Gastrocnemius medialis (tissue), 4 donors: ENCODE measurements around the gene SMDT1. TPM values are rescaled to one million over a fixed set of nuclear protein-coding genes. Genes with fewer than 3 reads are reported as not detected.
A peak's percentile ranks its signal among the peaks of the same experiment; 100 is the strongest.
"Not testable (repeated sequence)": the region's sequence is repeated elsewhere in the genome, so short reads cannot be mapped to it uniquely, and the experiment has no call there.

Source experiments
- ATAC-seq, 2 donors: fragments of 150-250 bp; one replicate each; pipeline ENCODE4 v1.9.1; 2016
- DNase-seq, 2 donors: peaks; one replicate each; pipeline ENCODE4 v3.0.0-alpha.2; 2019
- H3K27ac ChIP-seq, 4 donors: fragments of 200-600 bp; sonication (generic); 1 replicate in 1 of 4; 2 replicates in 3 of 4; pipeline ENCODE4 v1.5.1; 2016 to 2018; ENCODE audit warnings: mild to moderate bottlenecking in 2 of 4, moderate library complexity in 1 of 4
- H3K27me3 ChIP-seq, 3 donors: fragments of 200-600 bp; sonication (generic) in 2 of 3; 1 replicate in 1 of 3; 2 replicates in 2 of 3; pipeline versions ENCODE4 v1.5.1 to v1.6.0; 2016 to 2019; ENCODE audit warnings: mild to moderate bottlenecking in 1 of 3, moderate library complexity in 1 of 3
- H3K36me3 ChIP-seq, 2 donors: fragments of 200-600 bp; sonication (generic) in 1 of 2; one replicate each; pipeline ENCODE4 v1.5.1; 2017 to 2018
- H3K4me1 ChIP-seq, 2 donors: fragments of 200-600 bp; sonication (generic) in 1 of 2; one replicate each; pipeline ENCODE4 v1.5.1; 2016 to 2017; ENCODE audit warnings: mild to moderate bottlenecking in 2 of 2
- H3K4me3 ChIP-seq, 4 donors: fragments of 200-600 bp; sonication (generic) in 3 of 4; 1 replicate in 1 of 4; 2 replicates in 3 of 4; pipeline ENCODE4 v1.5.1; 2016 to 2019; ENCODE audit warnings: mild to moderate bottlenecking in 2 of 4
- H3K9me3 ChIP-seq, 3 donors: fragments of 200-600 bp; sonication (generic) in 2 of 3; 1 replicate in 1 of 3; 2 replicates in 2 of 3; pipeline ENCODE4 v1.5.1; 2016 to 2019
- POLR2A ChIP-seq, 2 donors: fragments of 450-650 bp; IDR thresholded peaks; one replicate each; pipeline ENCODE4 v1.6.1; 2017; ENCODE audit warnings: antibody characterized with exemption in 2 of 2, mild to moderate bottlenecking in 2 of 2, moderate library complexity in 2 of 2
- in situ Hi-C, 4 donors: fragments of 200-750 bp; cut with MboI; loops; one replicate each; pipeline versions ENCODE4 v1.15.0 to v1.8.0; 2017; ENCODE audit warnings: low sequenced_read_pairs in 4 of 4
- intact Hi-C: fragments of 100-400 bp; cut with DNase I; formaldehyde crosslinking; loops from one replicate; pipeline ENCODE4 v1.15.1; 2023; ENCODE audit warnings: low total_unique reads
- total RNA-seq, 4 donors: library from RNA; depleted of rRNA; stranded (reverse); fragments of >200 nt; gene quantifications; one replicate each; pipeline versions ENCODE4 v1.1.0 to v1.2.3, GENCODE V29; 2016
- TF ChIP-seq, protein P1 (sequence below), 5 experiments: fragments of 450-650 bp in 3 of 5; fragments of 200-600 bp in 2 of 5; sonication (generic) in 2 of 5; IDR thresholded peaks in 4 of 5; conservative IDR thresholded peaks in 1 of 5; 1 replicate in 4 of 5; 2 replicates in 1 of 5; pipeline ENCODE4 v1.5.1; 2016 to 2019; ENCODE audit warnings: antibody characterized with exemption in 5 of 5, mild to moderate bottlenecking in 3 of 5, moderate library complexity in 3 of 5

Gene SMDT1
- total RNA-seq, 4 donors from 2014 or later: 7.9 to 14.6 (median 9.8) TPM

- in situ Hi-C loops (no loop called here), intact Hi-C loops (no loop called here)
- ATAC-seq: no peak
- no peaks in the 10 kb centered on the region for H3K9me3 ChIP-seq
- H3K4me1 ChIP-seq: peaks cover 11 to 14% of the 10 kb centered on the region in 2 donors
- peaks cover 0 to 32% of the 10 kb centered on the region in 2 donors for H3K36me3 ChIP-seq
- no peak for DNase-seq
- no peaks in the 10 kb centered on the region for H3K27me3 ChIP-seq
- TF ChIP-seq POLR2A (IDR thresholded peaks at IDR 0.05): no peak
- TF ChIP-seq, protein P1, sequence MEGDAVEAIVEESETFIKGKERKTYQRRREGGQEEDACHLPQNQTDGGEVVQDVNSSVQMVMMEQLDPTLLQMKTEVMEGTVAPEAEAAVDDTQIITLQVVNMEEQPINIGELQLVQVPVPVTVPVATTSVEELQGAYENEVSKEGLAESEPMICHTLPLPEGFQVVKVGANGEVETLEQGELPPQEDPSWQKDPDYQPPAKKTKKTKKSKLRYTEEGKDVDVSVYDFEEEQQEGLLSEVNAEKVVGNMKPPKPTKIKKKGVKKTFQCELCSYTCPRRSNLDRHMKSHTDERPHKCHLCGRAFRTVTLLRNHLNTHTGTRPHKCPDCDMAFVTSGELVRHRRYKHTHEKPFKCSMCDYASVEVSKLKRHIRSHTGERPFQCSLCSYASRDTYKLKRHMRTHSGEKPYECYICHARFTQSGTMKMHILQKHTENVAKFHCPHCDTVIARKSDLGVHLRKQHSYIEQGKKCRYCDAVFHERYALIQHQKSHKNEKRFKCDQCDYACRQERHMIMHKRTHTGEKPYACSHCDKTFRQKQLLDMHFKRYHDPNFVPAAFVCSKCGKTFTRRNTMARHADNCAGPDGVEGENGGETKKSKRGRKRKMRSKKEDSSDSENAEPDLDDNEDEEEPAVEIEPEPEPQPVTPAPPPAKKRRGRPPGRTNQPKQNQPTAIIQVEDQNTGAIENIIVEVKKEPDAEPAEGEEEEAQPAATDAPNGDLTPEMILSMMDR (IDR thresholded peaks at IDR 0.05 in 4 of 5, conservative IDR thresholded peaks at IDR 0.05 in 1 of 5): no peak
- H3K27ac ChIP-seq: no peak overlapping the region
- no peak overlapping the region for H3K4me3 ChIP-seq
These were observed 11.2 kb upstream of the SMDT1 start for GRCh38 chr22:42068291-42068690.

GRCh38 chr22:42069801-42070516, 9.5 kb upstream of the SMDT1 start:
- intact Hi-C loops (loop anchor here (2.0 to 10.0 kb wide), 3 partner anchors 123 to 975 kb away; partner anchors contain the start of genes CENPM and EP300), in situ Hi-C loops (no loop called here)
- TF ChIP-seq, protein P1 (IDR thresholded peaks at IDR 0.05 in 4 of 5, conservative IDR thresholded peaks at IDR 0.05 in 1 of 5): no peak
- TF ChIP-seq POLR2A (IDR thresholded peaks at IDR 0.05): no peak
- H3K36me3 ChIP-seq: peaks cover 0 to 29% of the 10 kb centered on the region in 2 donors
- H3K27ac ChIP-seq: peak overlapping the region; percentile 86 to 91 (median 88)
- H3K9me3 ChIP-seq: no peaks in the 10 kb centered on the region
- peaks cover 11 to 26% of the 10 kb centered on the region in 2 donors for H3K4me1 ChIP-seq
- DNase-seq (no peak), ATAC-seq (peak; percentile 2 to 5)
- H3K27me3 ChIP-seq: no peaks in the 10 kb centered on the region
- H3K4me3 ChIP-seq: peak overlapping the region; percentile 64 to 81 (median 72)

DNA sequence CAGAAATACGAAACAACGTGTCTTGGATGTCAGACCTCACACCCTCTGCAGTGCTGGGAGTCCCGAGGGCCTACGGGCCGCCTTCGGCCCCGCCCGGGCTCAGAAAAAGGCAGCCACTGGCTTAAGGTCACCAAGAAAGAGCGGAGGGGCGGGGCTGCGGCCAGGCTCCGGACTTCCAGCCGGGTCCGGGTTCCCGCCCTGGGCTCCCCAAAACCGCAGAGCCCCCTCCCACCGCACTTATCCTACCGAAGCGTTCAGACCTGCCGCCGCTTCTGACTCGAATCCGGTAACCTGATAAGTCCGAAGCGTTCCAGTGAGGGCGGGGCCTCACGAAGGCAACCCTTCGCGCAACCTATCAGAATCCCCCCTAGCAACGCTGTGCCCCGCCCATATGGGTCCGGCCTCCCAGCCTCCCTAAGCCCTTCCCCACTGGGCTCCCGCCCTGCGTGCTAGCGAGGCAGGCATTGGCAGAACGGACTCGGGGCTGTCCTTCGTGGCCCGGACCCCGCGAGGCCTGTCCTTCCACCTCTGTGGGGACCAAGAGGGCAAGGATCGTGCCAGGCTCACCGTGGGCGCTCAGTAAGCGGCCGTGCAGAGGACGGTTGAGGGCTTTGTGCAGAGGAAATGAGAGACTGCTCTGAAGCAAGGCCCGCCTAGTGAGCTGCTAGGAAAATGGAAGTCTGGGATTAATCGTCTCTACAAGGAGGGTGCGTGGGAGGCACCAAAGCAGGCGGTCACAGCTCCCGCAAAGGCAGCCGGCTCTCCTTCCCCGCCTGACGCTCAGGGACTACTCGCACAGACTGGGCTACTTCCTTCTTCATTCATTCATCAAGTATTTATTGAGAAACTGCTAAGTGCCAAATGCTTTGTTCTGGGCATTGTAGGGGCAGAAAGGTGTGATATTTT, 8.7 kb upstream of the SMDT1 start, which contains the start of gene NAGA:
Gene NAGA, minus strand, starts transcription at position 296 of the 906 bp plus-strand sequence. CDS start 515 bp downstream, outside the sequence.
- intact Hi-C loops (loop anchor here (2.0 to 10.0 kb wide), 3 partner anchors 124 to 976 kb away; partner anchors contain the start of genes CENPM and EP300), in situ Hi-C loops (no loop called here)
- DNase-seq (peak; percentile 95 to 96), ATAC-seq (peak; percentile 97)
- peak within 1 kb of the TSS; percentile 64 to 81 (median 72) for H3K4me3 ChIP-seq
- TF ChIP-seq, protein P1 (IDR thresholded peaks at IDR 0.05 in 4 of 5, conservative IDR thresholded peaks at IDR 0.05 in 1 of 5): no peak
- peak; percentile 68 to 88 for TF ChIP-seq POLR2A (IDR thresholded peaks at IDR 0.05)
- H3K27ac ChIP-seq: peak within 1 kb of the TSS; percentile 86 to 91 (median 88)
- peaks cover 11 to 26% of the 10 kb centered on the region in 2 donors for H3K4me1 ChIP-seq
- no peaks in the 10 kb centered on the region for H3K9me3 ChIP-seq
- peaks cover 0 to 20% of the 10 kb centered on the region in 2 donors for H3K36me3 ChIP-seq
- H3K27me3 ChIP-seq: no peaks in the 10 kb centered on the region

DNA sequence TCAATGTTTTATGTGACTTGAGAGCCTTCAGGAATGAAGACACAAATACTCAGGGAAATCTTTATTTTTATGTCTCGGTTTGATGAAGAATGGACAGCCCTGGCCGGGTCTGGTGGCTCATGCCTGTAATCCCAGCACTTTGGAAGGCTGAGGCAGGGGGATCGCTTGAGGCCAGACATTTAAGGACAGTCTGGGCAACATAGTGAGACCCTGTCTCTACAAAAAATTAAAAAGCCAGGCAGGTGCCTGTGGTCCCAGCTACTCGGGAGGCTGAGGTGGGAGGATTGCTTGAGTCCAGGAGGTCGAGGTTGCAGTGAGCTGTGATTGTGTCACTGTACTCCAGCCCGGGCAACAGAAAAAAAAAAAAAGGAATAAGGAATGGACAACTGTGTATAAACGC, 8.0 kb upstream of the SMDT1 start:
- ATAC-seq, H3K9me3 ChIP-seq, DNase-seq, H3K27me3 ChIP-seq, in situ Hi-C loops: not testable (repeated sequence)
- Histone ChIP-seq H3K36me3 (peaks cover 0 to 13% of the 10 kb centered on the region in 2 donors), H3K27ac (peak overlapping the region in 3 of 4 donors; percentile 86 to 91 (median 89)), H3K4me1 (peaks cover 11 to 26% of the 10 kb centered on the region in 2 donors), H3K4me3 (peak overlapping the region; percentile 64 to 81 (median 72))
- intact Hi-C loops: loop anchor here (2.0 to 10.0 kb wide), 3 partner anchors 125 to 977 kb away; partner anchors contain the start of genes CENPM and EP300
